ENCODE measurements around the gene TMPRSS11E. TPM values are rescaled to one million over a fixed set of nuclear protein-coding genes. Genes with fewer than 3 reads are reported as not detected.
"Not testable (repeated sequence)": the region's sequence is repeated elsewhere in the genome, so short reads cannot be mapped to it uniquely, and the experiment has no call there.

Gene TMPRSS11E
- total RNA-seq, 2 experiments from 2014 or later, result not detected

DNA sequence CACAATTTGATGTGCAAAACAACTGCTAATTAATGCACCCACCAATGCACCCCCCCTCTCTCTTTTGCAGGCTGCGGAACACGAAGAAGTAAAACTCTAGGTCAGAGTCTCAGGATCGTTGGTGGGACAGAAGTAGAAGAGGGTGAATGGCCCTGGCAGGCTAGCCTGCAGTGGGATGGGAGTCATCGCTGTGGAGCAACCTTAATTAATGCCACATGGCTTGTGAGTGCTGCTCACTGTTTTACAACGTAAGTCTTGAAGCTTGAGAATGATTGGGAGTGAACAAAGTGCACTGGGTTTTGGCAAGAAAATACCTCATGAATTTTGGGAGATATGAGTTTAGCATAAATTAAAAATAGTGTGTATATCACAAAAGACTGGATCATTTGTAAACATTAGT lies 28.9 kb downstream of the TMPRSS11E start:
- no peak overlapping the region for H3K27ac Mint-ChIP-seq
- no peak for DNase-seq
- H3K9me3 Mint-ChIP-seq, result no peaks in the 10 kb centered on the region
- H3K4me1 Mint-ChIP-seq, result no peaks in the 10 kb centered on the region
- POLR2A ChIA-PET, result no interaction called here
- H3K36me3 Mint-ChIP-seq (ENCODE audit: low read depth), result no peaks in the 10 kb centered on the region
- H3K4me3 Mint-ChIP-seq, result no peak overlapping the region
- CTCF ChIA-PET, result no interaction called here
- H3K27me3 Mint-ChIP-seq, result peaks cover 2% of the 10 kb centered on the region

DNA sequence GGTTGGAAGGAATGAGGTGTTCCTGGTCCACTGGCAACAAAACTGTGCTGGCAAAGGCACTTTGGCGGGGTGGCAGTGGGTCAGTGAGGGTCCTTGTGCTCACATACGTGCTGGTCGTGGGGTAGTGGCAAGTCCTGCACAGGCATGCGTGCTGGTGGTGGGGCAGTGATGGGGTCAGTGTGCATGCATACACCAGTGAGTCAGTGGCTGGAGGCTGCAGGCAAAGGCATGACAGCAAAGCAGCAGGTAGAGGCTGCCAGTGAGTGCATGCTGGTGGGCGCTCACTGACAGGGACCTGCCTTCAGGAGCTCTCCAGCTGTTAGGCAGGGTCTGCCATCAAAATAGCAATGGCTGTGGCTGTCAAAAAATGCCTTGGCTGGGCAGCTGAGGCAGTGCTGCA lies 42.1 kb downstream of the TMPRSS11E start:
- Mint-ChIP-seq H3K36me3 (ENCODE audit: low read depth) (no peaks in the 10 kb centered on the region), H3K4me1 (peaks cover 1% of the 10 kb centered on the region), H3K27ac (no peak overlapping the region), H3K27me3 (peaks cover 3% of the 10 kb centered on the region), H3K9me3 (no peaks in the 10 kb centered on the region), H3K4me3 (no peak overlapping the region)
- ChIA-PET CTCF (no interaction called here), POLR2A (no interaction called here)
- DNase-seq, result no peak

DNA sequence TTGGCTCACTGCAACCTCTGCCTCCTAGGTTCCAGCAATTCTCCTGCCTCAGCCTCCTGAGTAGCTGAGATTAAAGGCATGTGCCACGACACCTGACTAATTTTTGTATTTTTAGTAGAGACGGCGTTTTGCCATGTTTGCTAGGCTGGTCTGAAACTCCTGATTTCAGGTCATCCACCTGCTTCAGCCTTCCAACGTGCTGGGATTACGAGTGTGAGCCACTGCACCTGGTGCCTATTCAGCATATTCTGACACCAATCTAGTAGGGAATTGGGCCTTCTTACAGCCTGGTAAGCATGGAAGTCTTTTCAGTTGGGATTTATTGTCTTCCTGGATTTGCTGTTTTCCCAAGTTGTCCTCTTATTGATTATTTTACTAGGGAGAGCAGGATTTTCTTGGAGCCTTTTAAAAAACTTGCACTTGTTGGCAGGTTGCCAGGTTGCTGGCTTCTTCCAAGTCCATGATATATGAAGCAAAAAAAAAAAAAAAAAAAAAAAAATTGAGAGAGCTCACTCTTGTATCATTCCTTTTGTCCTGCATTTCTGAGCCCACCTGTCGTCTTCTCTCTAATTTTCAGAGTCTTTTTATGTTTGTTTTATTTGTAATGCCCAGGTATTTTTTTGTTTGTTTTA lies 43.7 kb downstream of the TMPRSS11E start:
- Mint-ChIP-seq H3K9me3 (no peaks in the 10 kb centered on the region), H3K4me1 (peaks cover 4% of the 10 kb centered on the region), H3K27ac (no peak overlapping the region), H3K27me3 (no peaks in the 10 kb centered on the region), H3K4me3 (no peak overlapping the region), H3K36me3 (ENCODE audit: low read depth) (no peaks in the 10 kb centered on the region)
- POLR2A ChIA-PET, result no interaction called here
- CTCF ChIA-PET, result no interaction called here
- no peak for DNase-seq

DNA sequence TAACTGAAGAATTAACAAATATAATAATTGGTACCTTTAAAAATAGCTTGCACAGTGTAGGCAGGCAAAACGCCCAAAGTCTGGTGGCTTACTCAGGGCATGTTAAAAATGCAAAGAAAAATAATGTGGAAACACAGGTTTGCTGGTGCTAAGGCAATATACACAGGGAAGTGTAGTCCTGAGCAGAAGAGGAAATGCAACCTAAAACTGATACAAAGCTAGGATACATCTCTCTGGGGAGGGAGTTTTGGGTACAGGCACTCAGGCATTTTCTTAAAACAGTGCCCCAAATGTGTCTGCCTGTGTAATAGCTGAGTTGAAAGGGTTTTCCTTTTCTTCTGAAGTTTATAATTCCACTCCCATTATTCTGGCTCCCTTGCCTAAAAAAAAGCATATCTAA lies 47.4 kb downstream of the TMPRSS11E start:
- Mint-ChIP-seq H3K27me3 (no peaks in the 10 kb centered on the region), H3K9me3 (no peaks in the 10 kb centered on the region), H3K4me1 (peaks cover 4% of the 10 kb centered on the region), H3K4me3 (no peak overlapping the region), H3K27ac (no peak overlapping the region), H3K36me3 (ENCODE audit: low read depth) (no peaks in the 10 kb centered on the region)
- POLR2A ChIA-PET, result no interaction called here
- CTCF ChIA-PET, result interaction anchor here (1.2 kb wide), 1 partner anchor 223 kb away, joined by 4 read pairs; no protein-coding TSS in a partner anchor
- no peak for DNase-seq

DNA sequence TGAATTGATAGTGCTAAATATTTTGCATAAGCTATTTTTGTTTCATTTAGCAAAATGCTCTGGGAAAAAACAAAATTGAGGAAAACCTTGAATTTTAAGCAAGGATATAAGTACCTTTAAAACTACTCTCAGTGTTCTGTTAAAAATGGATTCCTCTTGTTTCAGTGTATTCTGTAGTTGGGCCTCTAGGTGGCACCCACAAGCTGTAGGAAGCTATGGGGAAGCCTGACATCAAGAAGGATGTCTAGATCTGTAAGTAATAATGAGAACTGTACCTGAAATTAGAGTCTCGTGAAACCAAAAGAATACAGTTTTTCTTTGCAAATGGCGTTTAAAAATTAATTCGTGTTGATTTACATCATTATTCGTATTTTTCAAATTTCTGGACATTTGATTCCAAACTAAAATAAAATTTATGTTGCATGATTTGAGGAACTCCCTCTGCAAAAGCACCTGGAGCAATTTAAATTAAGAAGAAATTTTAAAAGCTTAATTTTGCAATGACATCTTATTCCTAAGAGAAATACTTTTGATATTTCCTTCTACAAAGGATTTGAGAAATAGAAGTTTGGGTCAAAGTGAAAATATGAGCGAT lies 51.2 kb downstream of the TMPRSS11E start:
- Mint-ChIP-seq H3K4me1 (peaks cover 4% of the 10 kb centered on the region), H3K27ac (no peak overlapping the region), H3K36me3 (ENCODE audit: low read depth) (no peaks in the 10 kb centered on the region), H3K27me3 (no peaks in the 10 kb centered on the region), H3K9me3 (no peaks in the 10 kb centered on the region), H3K4me3 (no peak overlapping the region)
- peak; percentile 72 for DNase-seq
- POLR2A ChIA-PET, result no interaction called here
- CTCF ChIA-PET, result interaction anchor here (0.6 to 1.3 kb wide), 6 partner anchors 10 to 672 kb away, joined by 3 to 6 read pairs (median 3); no protein-coding TSS in a partner anchor

DNA sequence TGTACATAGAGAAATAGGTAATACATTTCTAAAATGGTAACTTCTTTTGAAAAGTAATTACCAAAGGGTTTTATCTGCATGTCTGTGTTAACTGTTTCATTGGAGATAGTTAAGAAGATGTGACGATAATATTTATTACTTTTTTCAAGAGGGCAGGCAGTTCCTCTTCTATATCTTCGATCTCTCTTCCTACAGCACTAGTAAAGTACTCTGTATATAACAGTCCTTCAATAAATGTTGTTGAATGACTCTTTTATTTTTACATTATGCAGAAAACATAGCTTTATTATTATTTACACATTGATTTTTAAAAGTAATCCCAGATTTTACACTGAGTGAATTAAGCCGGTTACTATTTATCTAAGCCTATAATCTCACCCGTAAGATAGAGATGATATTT lies 51.8 kb downstream of the TMPRSS11E start:
- no peak for DNase-seq
- Mint-ChIP-seq H3K4me3 (no peak overlapping the region), H3K4me1 (peaks cover 4% of the 10 kb centered on the region), H3K36me3 (ENCODE audit: low read depth) (no peaks in the 10 kb centered on the region), H3K9me3 (no peaks in the 10 kb centered on the region), H3K27ac (no peak overlapping the region), H3K27me3 (no peaks in the 10 kb centered on the region)
- ChIA-PET CTCF (interaction anchor here (0.6 to 1.3 kb wide), 5 partner anchors 10 to 671 kb away, joined by 3 to 6 read pairs (median 3); no protein-coding TSS in a partner anchor), POLR2A (no interaction called here)

DNA sequence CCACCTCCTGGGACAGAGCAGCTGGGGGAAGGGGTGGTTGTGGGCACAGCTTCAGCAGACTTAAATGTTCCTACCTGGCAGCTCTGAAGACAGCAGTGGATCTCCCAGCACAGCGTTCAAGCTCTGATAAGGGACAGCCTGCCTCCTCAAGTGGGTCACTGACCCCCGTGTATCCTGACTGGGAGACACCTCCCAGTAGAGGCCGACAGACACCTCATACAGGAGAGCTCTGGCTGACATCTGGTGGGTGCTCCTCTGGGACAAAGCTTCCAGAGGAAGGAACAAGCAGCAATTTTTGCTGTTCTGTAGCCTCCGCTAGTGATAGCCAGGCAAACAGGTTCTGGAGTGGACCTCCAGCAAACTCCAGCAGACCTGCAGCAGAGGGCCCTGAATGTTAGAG lies 56.2 kb downstream of the TMPRSS11E start:
- POLR2A ChIA-PET, result interaction anchor here (1.7 kb wide), 1 partner anchor 154 kb away, joined by 4 read pairs; no protein-coding TSS in a partner anchor
- H3K4me3 Mint-ChIP-seq; CTCF ChIA-PET; DNase-seq; H3K27me3 Mint-ChIP-seq; H3K36me3 Mint-ChIP-seq (ENCODE audit: low read depth); H3K4me1 Mint-ChIP-seq; H3K9me3 Mint-ChIP-seq; H3K27ac Mint-ChIP-seq: not testable (repeated sequence)

DNA sequence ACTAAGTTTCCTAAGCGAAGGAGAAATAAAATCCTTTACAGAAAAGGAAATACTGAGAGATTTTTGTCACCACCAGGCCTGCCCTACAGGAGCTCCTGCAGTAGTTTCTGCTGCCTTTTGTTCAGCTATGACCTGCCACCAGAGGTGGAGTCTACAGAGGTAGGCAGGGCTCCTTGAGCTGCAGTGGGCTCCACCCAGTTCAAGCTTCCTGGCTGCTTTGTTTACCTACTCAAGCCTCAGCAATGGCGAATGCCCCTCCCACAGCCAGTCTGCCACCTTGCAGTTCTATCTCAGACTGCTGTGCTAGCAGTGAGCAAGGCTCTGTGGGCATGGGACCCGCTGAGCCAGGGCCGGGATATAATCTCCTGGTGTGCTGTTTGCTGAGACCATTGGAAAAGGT lies 57.6 kb downstream of the TMPRSS11E start:
- H3K4me3 Mint-ChIP-seq; H3K9me3 Mint-ChIP-seq; H3K27me3 Mint-ChIP-seq; CTCF ChIA-PET; H3K27ac Mint-ChIP-seq; H3K4me1 Mint-ChIP-seq; H3K36me3 Mint-ChIP-seq (ENCODE audit: low read depth): not testable (repeated sequence)
- peak; percentile 21 for DNase-seq
- POLR2A ChIA-PET, result interaction anchor here (1.7 kb wide), 1 partner anchor 155 kb away, joined by 4 read pairs; no protein-coding TSS in a partner anchor

DNA sequence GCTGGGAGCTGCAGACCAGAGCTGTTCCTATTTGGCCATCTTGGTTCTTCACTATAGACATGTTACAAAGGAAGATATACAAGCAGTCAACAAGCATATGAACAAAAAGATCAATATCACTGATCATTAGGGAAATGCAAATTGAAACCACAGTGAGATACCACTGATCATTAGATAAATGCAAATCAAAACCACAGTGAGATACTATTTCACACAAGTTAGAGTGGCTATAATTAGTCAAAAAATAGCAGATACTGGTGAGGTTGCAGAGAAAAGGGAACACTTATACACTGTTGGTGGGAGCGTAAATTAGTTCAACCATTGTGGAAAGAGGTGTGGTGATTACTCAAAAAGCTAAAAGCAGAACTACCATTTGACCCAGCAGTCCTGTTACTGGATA lies 58.2 kb downstream of the TMPRSS11E start:
- H3K4me1 Mint-ChIP-seq; CTCF ChIA-PET; POLR2A ChIA-PET; H3K27me3 Mint-ChIP-seq; DNase-seq; H3K9me3 Mint-ChIP-seq; H3K4me3 Mint-ChIP-seq; H3K36me3 Mint-ChIP-seq (ENCODE audit: low read depth); H3K27ac Mint-ChIP-seq: not testable (repeated sequence)

DNA sequence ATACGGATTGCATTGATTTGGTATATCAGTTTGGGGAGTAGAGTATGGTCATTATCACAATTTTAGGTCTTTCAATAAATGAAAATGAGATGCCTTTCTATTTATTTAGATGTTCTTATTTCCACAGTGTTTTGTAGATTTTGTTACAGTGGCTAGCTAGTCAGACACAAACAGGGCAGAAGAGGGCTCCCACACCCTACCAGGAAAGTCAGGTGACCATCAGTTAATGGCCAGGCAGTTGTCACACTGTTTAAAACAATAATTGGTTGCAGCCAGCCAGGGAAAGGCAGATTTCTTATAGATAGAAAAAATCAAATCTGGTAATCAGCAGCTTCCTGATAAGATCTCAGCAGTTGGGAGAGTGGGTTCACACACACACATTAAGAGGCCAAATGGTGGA lies 71.6 kb downstream of the TMPRSS11E start:
- Mint-ChIP-seq H3K36me3 (ENCODE audit: low read depth) (no peaks in the 10 kb centered on the region), H3K9me3 (no peaks in the 10 kb centered on the region), H3K27me3 (no peaks in the 10 kb centered on the region), H3K27ac (no peak overlapping the region), H3K4me1 (no peaks in the 10 kb centered on the region), H3K4me3 (no peak overlapping the region)
- POLR2A ChIA-PET, result no interaction called here
- CTCF ChIA-PET, result no interaction called here
- no peak for DNase-seq

DNA sequence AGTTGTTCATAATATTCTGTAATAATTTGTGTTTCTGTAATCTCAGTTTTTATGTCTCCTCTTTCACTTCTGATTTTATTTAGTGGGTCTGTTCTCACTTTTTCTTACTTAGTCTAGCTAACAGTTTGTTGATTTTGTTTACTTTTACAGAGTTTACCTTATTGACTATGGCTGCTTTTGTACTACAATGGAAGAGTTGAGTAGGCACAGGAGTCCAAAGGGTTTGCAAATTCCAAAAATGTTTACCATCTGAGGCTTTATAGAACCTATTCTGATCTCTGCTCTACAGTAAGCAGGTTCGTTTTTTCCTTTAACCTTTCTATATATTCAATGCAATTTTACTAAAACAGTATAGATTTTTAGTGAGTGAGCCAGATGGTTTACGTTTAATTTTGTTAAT lies 73.7 kb downstream of the TMPRSS11E start:
- Mint-ChIP-seq H3K4me1 (no peaks in the 10 kb centered on the region), H3K9me3 (no peaks in the 10 kb centered on the region), H3K27me3 (no peaks in the 10 kb centered on the region), H3K4me3 (no peak overlapping the region), H3K27ac (no peak overlapping the region), H3K36me3 (ENCODE audit: low read depth) (no peaks in the 10 kb centered on the region)
- ChIA-PET CTCF (no interaction called here), POLR2A (no interaction called here)
- DNase-seq, result no peak

DNA sequence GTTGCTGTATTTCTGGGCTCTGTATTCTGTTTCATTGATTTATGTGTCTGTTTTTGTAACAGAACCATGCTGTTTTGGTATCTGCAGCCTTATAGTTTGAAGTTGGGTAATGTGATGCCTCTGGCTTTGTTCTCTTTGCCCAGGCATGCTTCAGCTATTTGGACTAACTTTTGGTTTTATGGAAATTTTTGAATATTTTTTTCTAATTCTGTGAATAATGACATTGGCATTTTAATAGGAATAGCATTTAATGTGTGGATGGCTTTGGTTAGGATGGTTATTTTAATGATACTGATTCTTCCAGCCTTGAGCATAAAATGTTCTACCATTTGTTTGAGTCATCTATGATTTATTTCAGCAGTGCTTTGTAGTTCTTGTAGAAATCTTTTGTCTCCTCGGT lies 75.0 kb downstream of the TMPRSS11E start:
- H3K27ac Mint-ChIP-seq; H3K9me3 Mint-ChIP-seq; H3K27me3 Mint-ChIP-seq; POLR2A ChIA-PET; CTCF ChIA-PET; DNase-seq; H3K36me3 Mint-ChIP-seq (ENCODE audit: low read depth); H3K4me1 Mint-ChIP-seq; H3K4me3 Mint-ChIP-seq: not testable (repeated sequence)

DNA sequence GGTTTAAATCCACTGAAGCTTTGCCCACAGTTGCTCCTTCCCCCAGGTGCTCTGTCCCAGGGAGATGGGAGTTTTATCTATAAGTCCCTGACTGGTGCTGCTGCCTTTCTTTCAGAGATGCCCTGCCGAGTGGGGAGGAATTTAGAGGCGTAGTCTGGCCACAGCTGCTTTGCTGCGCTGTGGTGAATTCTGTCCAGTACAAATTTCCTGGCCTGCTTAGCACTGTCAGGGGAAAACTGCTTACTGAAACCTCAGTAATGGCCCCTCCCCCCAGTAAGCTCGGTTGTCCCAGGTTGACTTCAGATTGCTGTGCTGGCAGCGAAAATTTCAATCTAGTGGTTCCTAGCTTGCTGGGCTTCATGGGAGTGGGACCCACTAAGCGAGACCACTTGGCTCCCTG lies 88.7 kb downstream of the TMPRSS11E start:
- Mint-ChIP-seq H3K4me3 (no peak overlapping the region), H3K27ac (no peak overlapping the region), H3K9me3 (peaks cover 4% of the 10 kb centered on the region), H3K27me3 (no peaks in the 10 kb centered on the region), H3K4me1 (no peaks in the 10 kb centered on the region), H3K36me3 (ENCODE audit: low read depth) (no peaks in the 10 kb centered on the region)
- ChIA-PET POLR2A (no interaction called here), CTCF (no interaction called here)
- DNase-seq, result no peak

DNA sequence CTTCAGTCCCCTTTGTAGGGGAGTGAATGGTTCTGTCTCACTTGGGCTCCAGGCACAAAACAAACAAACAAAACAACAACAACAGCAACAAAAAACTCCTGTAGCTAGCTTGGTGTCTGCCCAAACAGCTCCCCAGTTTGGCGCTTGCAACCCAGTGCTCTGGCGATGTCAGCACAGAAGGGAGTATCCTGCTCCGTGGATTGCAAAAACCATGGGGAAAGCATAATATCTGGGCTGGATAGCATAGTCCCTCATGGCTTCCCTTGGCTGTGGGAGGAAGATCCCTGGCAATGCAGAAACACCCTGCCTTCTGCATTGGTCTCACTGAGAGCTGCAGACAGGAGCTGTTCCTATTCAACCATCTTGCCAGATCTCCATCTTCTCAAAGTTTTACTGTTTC lies 89.1 kb downstream of the TMPRSS11E start:
- peaks cover 4% of the 10 kb centered on the region for H3K9me3 Mint-ChIP-seq
- no peaks in the 10 kb centered on the region for H3K27me3 Mint-ChIP-seq
- no peaks in the 10 kb centered on the region for H3K4me1 Mint-ChIP-seq
- no peak for DNase-seq
- CTCF ChIA-PET, result no interaction called here
- POLR2A ChIA-PET, result no interaction called here
- no peak overlapping the region for H3K27ac Mint-ChIP-seq
- H3K36me3 Mint-ChIP-seq (ENCODE audit: low read depth), result no peaks in the 10 kb centered on the region
- no peak overlapping the region for H3K4me3 Mint-ChIP-seq
